ENCODE measurements around the gene SETD7.

GRCh38 chr4:139532947-139533346 lies 23.1 kb downstream of the SETD7 start:
- no peak for TF ChIP-seq CTCF (conservative IDR thresholded peaks at IDR 0.05)
- no peak for TF ChIP-seq ZFX (IDR thresholded peaks at IDR 0.05)

Data from C4-2B (cell line).